Measurements from ENCODE around the gene SLC25A11. TPM values are rescaled to one million over a fixed set of nuclear protein-coding genes. Genes with fewer than 3 reads are reported as not detected.

Gene SLC25A11
- polyA plus RNA-seq, 1 of the 3 experiments (the other 2 are of a cell fraction) = 82.8 TPM

DNA sequence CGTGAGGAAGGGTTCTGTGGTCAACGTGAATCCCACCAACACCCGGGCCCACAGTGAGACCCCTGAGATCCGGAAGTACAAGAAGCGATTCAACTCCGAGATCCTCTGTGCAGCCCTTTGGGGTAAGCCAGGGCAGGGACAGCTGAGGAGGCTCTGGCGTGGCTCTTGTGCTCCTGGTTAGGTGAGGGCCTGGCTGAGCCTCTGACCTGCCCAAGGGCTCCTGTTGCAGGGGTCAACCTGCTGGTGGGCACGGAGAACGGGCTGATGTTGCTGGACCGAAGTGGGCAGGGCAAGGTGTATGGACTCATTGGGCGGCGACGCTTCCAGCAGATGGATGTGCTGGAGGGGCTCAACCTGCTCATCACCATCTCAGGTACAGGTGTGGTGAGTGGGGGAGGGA lies 44.7 kb downstream of the SLC25A11 start:
- Histone ChIP-seq H3K36me3 (replicated peaks in 1 of 2; ENCODE audit: control insufficient read depth in 1 of 2, insufficient read depth in 2 of 2, low read length in 1 of 2) (peaks cover 0 to 65% of the 10 kb centered on the region in 2 experiments), H3K27me3 (ENCODE audit: insufficient read depth) (no peaks in the 10 kb centered on the region), H3K27ac (ENCODE audit: low read depth in 2 of 2, low read length in 1 of 2) (no peak overlapping the region), H3K9me3 (no peaks in the 10 kb centered on the region), H3K79me2 (ENCODE audit: insufficient read depth) (no peaks in the 10 kb centered on the region), H3F3A (replicated peaks; ENCODE audit: insufficient read depth) (no peaks in the 10 kb centered on the region), H2AFZ (ENCODE audit: low read depth) (no peak overlapping the region), H3K4me2 (no peak overlapping the region), H3K9me2 (no peaks in the 10 kb centered on the region), H3K4me3 (ENCODE audit: low read depth in 2 of 2, low read length in 1 of 2) (no peak overlapping the region), H4K20me1 (ENCODE audit: insufficient read depth) (no peaks in the 10 kb centered on the region), H3K9ac (no peak overlapping the region), H3K4me1 (ENCODE audit: control insufficient read depth in 1 of 2, insufficient read depth in 2 of 2, low read depth in 1 of 2, low read length in 1 of 2) (no peaks in the 10 kb centered on the region)
- TF ChIP-seq YY1 (IDR thresholded peaks at IDR 0.05; ENCODE audit: low read depth) (no peak), CHD2 (IDR thresholded peaks at IDR 0.05; ENCODE audit: low read length, partially characterized antibody) (no peak), FOXM1 (IDR thresholded peaks at IDR 0.05; ENCODE audit: low read depth) (no peak), FOSL2 (IDR thresholded peaks at IDR 0.05; ENCODE audit: borderline replicate concordance, low read depth) (no peak), EP300 (IDR thresholded peaks at IDR 0.05; ENCODE audit: borderline replicate concordance in 1 of 2, low read depth in 1 of 2, low read length in 1 of 2) (no peak), ELF1 (IDR thresholded peaks at IDR 0.05) (no peak), TCF12 (IDR thresholded peaks at IDR 0.05) (no peak), RAD21 (IDR thresholded peaks at IDR 0.05; ENCODE audit: low read length) (no peak), SIN3A (IDR thresholded peaks at IDR 0.05; ENCODE audit: borderline replicate concordance, low read depth, low read length) (no peak), TEAD4 (IDR thresholded peaks at IDR 0.05; ENCODE audit: borderline replicate concordance, insufficient read depth) (no peak), POLR2AphosphoS5 (IDR thresholded peaks at IDR 0.05; ENCODE audit: low read depth, low read length) (no peak)
- TF ChIP-seq, protein P1, sequence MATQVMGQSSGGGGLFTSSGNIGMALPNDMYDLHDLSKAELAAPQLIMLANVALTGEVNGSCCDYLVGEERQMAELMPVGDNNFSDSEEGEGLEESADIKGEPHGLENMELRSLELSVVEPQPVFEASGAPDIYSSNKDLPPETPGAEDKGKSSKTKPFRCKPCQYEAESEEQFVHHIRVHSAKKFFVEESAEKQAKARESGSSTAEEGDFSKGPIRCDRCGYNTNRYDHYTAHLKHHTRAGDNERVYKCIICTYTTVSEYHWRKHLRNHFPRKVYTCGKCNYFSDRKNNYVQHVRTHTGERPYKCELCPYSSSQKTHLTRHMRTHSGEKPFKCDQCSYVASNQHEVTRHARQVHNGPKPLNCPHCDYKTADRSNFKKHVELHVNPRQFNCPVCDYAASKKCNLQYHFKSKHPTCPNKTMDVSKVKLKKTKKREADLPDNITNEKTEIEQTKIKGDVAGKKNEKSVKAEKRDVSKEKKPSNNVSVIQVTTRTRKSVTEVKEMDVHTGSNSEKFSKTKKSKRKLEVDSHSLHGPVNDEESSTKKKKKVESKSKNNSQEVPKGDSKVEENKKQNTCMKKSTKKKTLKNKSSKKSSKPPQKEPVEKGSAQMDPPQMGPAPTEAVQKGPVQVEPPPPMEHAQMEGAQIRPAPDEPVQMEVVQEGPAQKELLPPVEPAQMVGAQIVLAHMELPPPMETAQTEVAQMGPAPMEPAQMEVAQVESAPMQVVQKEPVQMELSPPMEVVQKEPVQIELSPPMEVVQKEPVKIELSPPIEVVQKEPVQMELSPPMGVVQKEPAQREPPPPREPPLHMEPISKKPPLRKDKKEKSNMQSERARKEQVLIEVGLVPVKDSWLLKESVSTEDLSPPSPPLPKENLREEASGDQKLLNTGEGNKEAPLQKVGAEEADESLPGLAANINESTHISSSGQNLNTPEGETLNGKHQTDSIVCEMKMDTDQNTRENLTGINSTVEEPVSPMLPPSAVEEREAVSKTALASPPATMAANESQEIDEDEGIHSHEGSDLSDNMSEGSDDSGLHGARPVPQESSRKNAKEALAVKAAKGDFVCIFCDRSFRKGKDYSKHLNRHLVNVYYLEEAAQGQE (IDR thresholded peaks at IDR 0.05; ENCODE audit: low read depth, low read length) = no peak
- TF ChIP-seq, protein P2, sequence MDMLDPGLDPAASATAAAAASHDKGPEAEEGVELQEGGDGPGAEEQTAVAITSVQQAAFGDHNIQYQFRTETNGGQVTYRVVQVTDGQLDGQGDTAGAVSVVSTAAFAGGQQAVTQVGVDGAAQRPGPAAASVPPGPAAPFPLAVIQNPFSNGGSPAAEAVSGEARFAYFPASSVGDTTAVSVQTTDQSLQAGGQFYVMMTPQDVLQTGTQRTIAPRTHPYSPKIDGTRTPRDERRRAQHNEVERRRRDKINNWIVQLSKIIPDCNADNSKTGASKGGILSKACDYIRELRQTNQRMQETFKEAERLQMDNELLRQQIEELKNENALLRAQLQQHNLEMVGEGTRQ (IDR thresholded peaks at IDR 0.05; ENCODE audit: borderline replicate concordance, low read depth, low read length) = no peak
- 96% methylated on average over 9 of the region's 13 CpGs for WGBS (ENCODE audit: low lambda C conversion rate)
- no peak for DNase-seq
- ChIA-PET POLR2A (no interaction called here), CTCF (interaction anchor here (1.4 kb wide), 1 partner anchor 8 kb away, joined by 4 read pairs; the partner anchor contains the start of gene CHRNE)
